ENCODE measurements around the gene RABAC1.

Gene RABAC1

DNA sequence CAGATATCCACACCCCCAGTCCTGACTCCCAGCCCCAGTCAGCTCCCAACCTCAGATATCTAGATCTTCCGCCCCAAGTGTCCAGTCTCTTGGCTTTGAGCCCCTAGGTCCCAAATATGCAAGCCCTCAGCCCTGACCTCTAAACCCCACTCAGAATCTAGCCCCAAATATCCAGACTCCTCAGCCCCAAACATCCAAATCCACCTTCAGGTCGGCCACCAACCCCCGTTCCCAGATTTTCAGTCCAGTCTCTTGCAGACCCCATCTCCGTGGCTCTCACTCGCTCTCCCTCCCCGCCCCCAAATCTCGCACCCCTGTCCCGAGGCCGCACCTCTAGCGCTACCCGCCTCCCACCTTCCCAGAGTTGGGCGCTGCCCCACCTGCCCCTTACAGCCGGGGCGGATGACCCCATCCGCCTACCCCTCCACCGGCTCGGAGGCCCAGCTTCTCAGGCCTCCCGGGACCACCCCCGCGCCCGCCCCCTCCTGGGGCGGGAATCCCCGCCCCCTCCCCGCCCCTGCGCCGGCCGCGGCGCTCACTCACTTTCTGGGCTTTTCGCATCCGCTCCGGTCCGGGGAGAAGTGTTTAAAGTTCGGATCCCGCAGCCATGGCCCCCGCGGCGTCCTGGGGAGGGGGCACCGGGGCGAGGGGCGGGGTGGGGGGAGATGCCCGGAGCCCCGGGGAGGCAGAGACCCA is 31.5 kb downstream of the RABAC1 start:
- no peak for TF ChIP-seq CTCF (IDR thresholded peaks at IDR 0.05; ENCODE audit: control insufficient read depth, extremely low read depth, insufficient read depth)
- no peak overlapping the region for H3K4me3 ChIP-seq (ENCODE audit: low read depth, low read length)
- DNase-seq (ENCODE audit: low read depth) = no peak

GRCh38 chr19:41926763-41927496 is 32.2 kb downstream of the RABAC1 start:
- H3K4me3 ChIP-seq (ENCODE audit: low read depth, low read length) = no peak overlapping the region
- DNase-seq (ENCODE audit: low read depth) = no peak
- TF ChIP-seq CTCF (IDR thresholded peaks at IDR 0.05; ENCODE audit: control insufficient read depth, extremely low read depth, insufficient read depth) = no peak

- no peak for DNase-seq (ENCODE audit: low read depth)
- no peak for TF ChIP-seq CTCF (IDR thresholded peaks at IDR 0.05; ENCODE audit: control insufficient read depth, extremely low read depth, insufficient read depth)
These were observed 32.9 kb downstream of the RABAC1 start for GRCh38 chr19:41926028-41926762.

DNA sequence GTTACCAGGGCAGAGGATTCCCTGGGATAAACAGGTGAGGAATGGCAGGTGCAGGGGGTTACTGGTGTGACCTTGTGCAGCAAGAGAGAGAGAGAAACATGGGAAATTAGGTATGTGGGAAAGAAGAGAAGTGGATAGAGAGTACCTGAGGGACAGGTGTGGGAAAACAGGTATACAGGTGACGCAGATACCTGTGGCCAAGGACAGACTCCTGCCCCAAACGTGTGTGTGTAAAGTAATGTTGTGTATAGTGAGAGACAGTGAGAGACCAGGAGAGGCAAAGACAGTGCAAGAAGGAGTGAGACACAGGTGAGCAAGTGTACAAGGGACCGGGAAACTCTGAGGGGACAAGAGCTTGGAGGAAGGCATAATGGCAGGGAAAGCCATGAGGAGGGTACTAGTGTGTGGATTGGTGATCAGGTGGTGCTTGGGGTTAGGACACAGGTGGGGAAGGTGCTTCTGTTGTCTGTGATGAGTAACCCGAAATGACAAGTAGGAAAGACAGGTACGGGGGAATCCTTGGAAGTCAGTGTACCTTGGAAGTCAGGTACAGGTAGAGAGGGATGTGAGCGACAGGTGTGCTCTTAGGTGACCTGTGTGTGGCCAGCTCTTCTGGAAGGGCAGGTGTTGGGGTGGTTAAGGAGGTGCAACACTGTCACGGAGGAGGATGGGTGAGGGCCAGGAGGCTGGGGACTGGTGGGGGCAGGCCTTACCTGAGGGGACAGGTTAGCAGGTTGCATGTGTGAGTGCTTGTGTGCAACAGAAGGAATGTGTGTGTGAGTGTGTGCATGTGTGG is 33.7 kb downstream of the RABAC1 start:
- no peak for TF ChIP-seq CTCF (IDR thresholded peaks at IDR 0.05; ENCODE audit: control insufficient read depth, extremely low read depth, insufficient read depth)
- no peak overlapping the region for H3K4me3 ChIP-seq (ENCODE audit: low read depth, low read length)

More at GRCh38 chr19:41926028-41926762, 32.9 kb downstream of the RABAC1 start:
- no peak overlapping the region for H3K4me3 ChIP-seq (ENCODE audit: low read depth, low read length)

DNA sequence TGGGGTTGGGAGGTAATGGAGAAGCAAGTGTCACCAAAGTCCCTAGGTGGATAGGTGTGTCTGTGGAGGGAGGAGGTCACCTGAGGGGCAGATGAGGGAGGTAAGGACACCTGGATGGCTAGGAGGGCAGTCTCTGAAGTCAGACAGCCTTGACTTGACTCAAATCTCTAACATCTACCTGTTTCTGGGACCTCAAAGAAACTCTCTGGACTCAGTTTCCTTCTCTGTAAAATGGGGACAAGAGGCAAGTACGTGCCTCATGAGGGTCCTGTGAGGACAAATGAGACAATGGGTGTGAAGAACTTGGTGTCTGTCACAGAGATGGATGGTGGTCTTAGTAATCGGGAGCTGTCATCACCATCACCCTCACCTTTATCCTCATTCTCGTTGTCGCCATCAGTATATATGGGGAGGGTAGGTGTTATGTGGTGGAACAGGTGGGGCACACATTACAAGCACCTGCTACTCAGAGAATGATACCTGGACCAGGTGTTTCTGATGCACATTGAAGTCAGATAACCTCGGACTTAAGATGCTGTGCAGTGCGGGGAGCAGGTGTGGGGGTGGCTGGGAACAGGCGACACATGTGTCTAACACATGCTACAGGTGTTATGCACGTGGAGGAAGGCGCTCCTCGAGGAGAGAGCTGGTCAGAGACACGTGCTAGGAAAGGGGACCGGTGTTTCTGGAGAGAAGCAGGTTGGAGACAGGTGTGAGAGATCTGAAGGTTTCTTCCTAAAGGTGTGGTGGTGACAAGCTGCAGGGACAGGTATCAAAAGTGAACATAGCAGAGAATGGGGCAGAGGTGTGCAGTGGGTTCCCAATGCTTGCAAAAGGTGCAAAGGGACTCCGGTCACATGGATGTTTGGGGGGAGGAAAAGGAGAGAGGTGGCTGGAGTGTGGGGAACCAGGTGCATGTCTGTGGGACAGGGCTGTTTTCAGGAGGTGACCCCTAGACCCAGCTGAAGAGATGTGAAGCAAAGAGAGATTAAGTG is 34.7 kb downstream of the RABAC1 start:
- TF ChIP-seq CTCF (IDR thresholded peaks at IDR 0.05; ENCODE audit: control insufficient read depth, extremely low read depth, insufficient read depth) = no peak
- H3K4me3 ChIP-seq (ENCODE audit: low read depth, low read length) = no peak overlapping the region
- no peak for DNase-seq (ENCODE audit: low read depth)

More for the DNA sequence above, 33.7 kb downstream of the RABAC1 start:
- no peak for DNase-seq (ENCODE audit: low read depth)

Data from LNCaP clone FGC (cell line).